H1 (cell line): Measurements from ENCODE around the gene ZDHHC22. TPM values are rescaled to one million over a fixed set of nuclear protein-coding genes. Genes with fewer than 3 reads are reported as not detected.

Source experiments
- CTCF ChIA-PET: fragments of 300-600 bp; sonication (Branson Sonifier 250); formaldehyde crosslinking; loops from one replicate; lab custom pipeline; 2021; ENCODE audit not compliant: partially characterized antibody; lab: Charles Lee
- POLR2A ChIA-PET: fragments of 300-600 bp; sonication (Branson Sonifier 250); formaldehyde crosslinking; loops from one replicate; lab custom pipeline; 2021; ENCODE audit warnings: inconsistent platforms; ENCODE audit not compliant: partially characterized antibody; lab: Charles Lee
- DNase-seq, 2 experiments: peaks; one replicate each; pipeline versions ENCODE4 v3.0.0 to v3.0.0-alpha.2; 2010 to 2022; ENCODE audit warnings: low spot score in 2 of 2, low read depth in 1 of 2, mixed read lengths in 1 of 2
- FAIRE-seq: peaks from 2 replicates; lab custom pipeline; 2011; peaks lifted over from hg19 to GRCh38; lab: Jason Lieb, UNC
- H2AFZ ChIP-seq: 2 replicates; pipeline ENCODE4 v1.8.1; 2012; ENCODE audit warnings: low read length, inconsistent platforms
- H2AK5ac ChIP-seq: 2 replicates; pipeline ENCODE4 v1.6.1; 2013; ENCODE audit warnings: low read depth, low read length
- H2BK120ac ChIP-seq: replicated peaks from 2 replicates; pipeline ENCODE3; 2013; ENCODE audit warnings: low read depth, low read length, inconsistent platforms
- H2BK12ac ChIP-seq: 2 replicates; pipeline ENCODE4 v1.6.1; 2013; ENCODE audit warnings: low read depth, low read length
- H2BK15ac ChIP-seq: 2 replicates; pipeline ENCODE4 v1.6.1; 2013; ENCODE audit warnings: low read length
- H2BK20ac ChIP-seq: 2 replicates; pipeline ENCODE4 v1.6.1; 2013; ENCODE audit warnings: low read length
- H2BK5ac ChIP-seq: 2 replicates; pipeline ENCODE4 v1.6.1; 2013; ENCODE audit warnings: low read depth, low read length
- H3K14ac ChIP-seq: 2 replicates; pipeline ENCODE4 v1.6.1; 2013; ENCODE audit warnings: inconsistent platforms; ENCODE audit not compliant: insufficient read length
- H3K18ac ChIP-seq: 2 replicates; pipeline ENCODE4 v1.6.1; 2013; ENCODE audit warnings: low read length; ENCODE audit errors: extremely low read depth
- H3K23ac ChIP-seq: 2 replicates; pipeline ENCODE4 v1.6.1; 2013; ENCODE audit warnings: inconsistent platforms; ENCODE audit not compliant: insufficient read length
- H3K23me2 ChIP-seq: 2 replicates; pipeline ENCODE4 v1.6.1; 2013; ENCODE audit warnings: low read depth, low read length
- H3K27ac ChIP-seq: 2 replicates; pipeline ENCODE4 v1.6.1; 2011; ENCODE audit warnings: low read depth, low read length, inconsistent platforms
- H3K27me3 ChIP-seq, 4 experiments: replicated peaks in 1 of 4; 1 replicate in 1 of 4; 2 replicates in 3 of 4; pipeline versions ENCODE4 v1.6.1 to v1.8.1; 2011 to 2013; ENCODE audit warnings: low read length in 3 of 4, mild to moderate bottlenecking in 3 of 4, inconsistent platforms in 2 of 4, mixed read lengths in 2 of 4, moderate library complexity in 1 of 4; ENCODE audit not compliant: control insufficient read depth in 3 of 4, insufficient read depth in 3 of 4; ENCODE audit errors: extremely low read depth in 1 of 4
- H3K36me3 ChIP-seq, 4 experiments: 2 replicates each; pipeline versions ENCODE4 v1.6.1 to v1.8.1; 2011 to 2013; ENCODE audit warnings: mild to moderate bottlenecking in 4 of 4, low read length in 3 of 4, moderate library complexity in 2 of 4, control low read depth in 1 of 4, inconsistent platforms in 1 of 4; ENCODE audit not compliant: insufficient read depth in 4 of 4, control insufficient read depth in 2 of 4
- H3K4ac ChIP-seq: replicated peaks from 2 replicates; pipeline ENCODE3; 2013; ENCODE audit warnings: low read length, low read depth, mixed read lengths, inconsistent platforms; ENCODE audit not compliant: insufficient read length
- H3K4me1 ChIP-seq, 4 experiments: replicated peaks in 1 of 4; 1 replicate in 1 of 4; 2 replicates in 3 of 4; pipeline versions ENCODE4 v1.6.1 to v1.8.1; 2011 to 2013; ENCODE audit warnings: low read length in 3 of 4, inconsistent platforms in 2 of 4, mixed read lengths in 1 of 4; ENCODE audit not compliant: insufficient read depth in 4 of 4, control insufficient read depth in 3 of 4
- H3K4me2 ChIP-seq, 2 experiments: 2 replicates each; pipeline versions ENCODE4 v1.6.1 to v1.8.1; 2011 to 2013; ENCODE audit warnings: low read depth in 2 of 2, low read length in 2 of 2, control low read depth in 1 of 2, inconsistent platforms in 1 of 2, mild to moderate bottlenecking in 1 of 2; ENCODE audit not compliant: insufficient read depth in 1 of 2
- H3K4me3 ChIP-seq, 4 experiments: fragments of 200-600, 300-600 bp in 1 of 4; sonication (generic), shearing (Covaris generic), sonication (Bioruptor Twin) in 1 of 4; 2 replicates each; pipeline versions ENCODE4 v1.5.1 to v1.8.1; 2011 to 2016; ENCODE audit warnings: low read length in 4 of 4, low read depth in 3 of 4, control low read depth in 2 of 4, inconsistent platforms in 2 of 4, mild to moderate bottlenecking in 2 of 4, mixed read lengths in 1 of 4, moderate library complexity in 1 of 4; ENCODE audit not compliant: insufficient read depth in 2 of 4; ENCODE audit errors: extremely low read depth in 1 of 4
- H3K56ac ChIP-seq: replicated peaks from 2 replicates; pipeline ENCODE3; 2013; ENCODE audit warnings: low read depth, mild to moderate bottlenecking, mixed read lengths, low read length, inconsistent platforms; ENCODE audit not compliant: insufficient read length
- H3K79me1 ChIP-seq: 2 replicates; pipeline ENCODE4 v1.6.1; 2013; ENCODE audit warnings: low read depth, low read length, control low read depth
- H3K79me2 ChIP-seq, 2 experiments: 2 replicates each; pipeline versions ENCODE4 v1.6.1 to v1.8.1; 2012 to 2013; ENCODE audit warnings: low read length in 2 of 2, mild to moderate bottlenecking in 2 of 2, inconsistent platforms in 1 of 2; ENCODE audit not compliant: insufficient read depth in 2 of 2, control insufficient read depth in 1 of 2
- H3K9ac ChIP-seq, 4 experiments: replicated peaks in 1 of 4; 1 replicate in 1 of 4; 2 replicates in 3 of 4; pipeline versions ENCODE4 v1.6.1 to v1.8.1; 2011 to 2013; ENCODE audit warnings: low read depth in 3 of 4, low read length in 3 of 4, control low read depth in 2 of 4, mild to moderate bottlenecking in 2 of 4, moderate library complexity in 2 of 4, inconsistent platforms in 1 of 4; ENCODE audit errors: extremely low read depth in 1 of 4
- H3K9me3 ChIP-seq, 2 experiments: 2 replicates each; pipeline versions ENCODE4 v1.6.1 to v1.8.1; 2012 to 2013; ENCODE audit warnings: mild to moderate bottlenecking in 2 of 2, moderate library complexity in 2 of 2, control low read depth in 1 of 2, inconsistent platforms in 1 of 2, low read depth in 1 of 2, low read length in 1 of 2, mixed read lengths in 1 of 2; ENCODE audit not compliant: insufficient read depth in 2 of 2
- H4K20me1 ChIP-seq, 2 experiments: replicated peaks in 1 of 2; 2 replicates each; pipeline versions ENCODE3 to v1.8.1; 2011 to 2013; ENCODE audit warnings: inconsistent platforms in 2 of 2, low read length in 2 of 2, mild to moderate bottlenecking in 1 of 2; ENCODE audit not compliant: insufficient read depth in 2 of 2, control insufficient read depth in 1 of 2
- H4K5ac ChIP-seq: 2 replicates; pipeline ENCODE4 v1.6.1; 2013; ENCODE audit warnings: low read length, low read depth, mixed read lengths, inconsistent platforms; ENCODE audit not compliant: insufficient read length
- H4K8ac ChIP-seq: 2 replicates; pipeline ENCODE4 v1.8.0; 2013; ENCODE audit warnings: mild to moderate bottlenecking, moderate library complexity, low read length, inconsistent platforms; ENCODE audit not compliant: insufficient read depth; ENCODE audit errors: extremely low read depth
- H4K91ac ChIP-seq: replicated peaks from 2 replicates; pipeline ENCODE3; 2013; ENCODE audit warnings: low read length, mixed read lengths, inconsistent platforms; ENCODE audit not compliant: insufficient read length
- BCL11A ChIP-seq, 2 experiments: IDR thresholded peaks; one replicate each; pipeline ENCODE4 v1.6.1; 2011; ENCODE audit warnings: low read depth in 2 of 2, low read length in 2 of 2, mild to moderate bottlenecking in 2 of 2
- CBX8 ChIP-seq: fragments of 300-800, 300-1000 bp; sonication (generic); IDR thresholded peaks from 2 replicates; pipeline ENCODE4 v1.7.1; 2016; ENCODE audit warnings: low read depth, low read length, borderline replicate concordance
- EZH2 ChIP-seq: fragments of 200-600 bp; sonication (generic); IDR thresholded peaks from 2 replicates; pipeline ENCODE4 v1.7.1; 2012; ENCODE audit warnings: low read depth, mild to moderate bottlenecking, moderate library complexity, low read length, inconsistent platforms; ENCODE audit not compliant: severe bottlenecking
- GABPA ChIP-seq: IDR thresholded peaks from 2 replicates; pipeline ENCODE4 v1.6.1; 2011; ENCODE audit warnings: mild to moderate bottlenecking, low read length, moderate library complexity, borderline replicate concordance; ENCODE audit not compliant: insufficient read depth
- HDAC2 ChIP-seq, 2 experiments: fragments of 300-600 bp in 1 of 2; sonication (generic) in 1 of 2; IDR thresholded peaks; 2 replicates each; pipeline ENCODE4 v1.6.1; 2011 to 2012; ENCODE audit warnings: low read depth in 2 of 2, low read length in 2 of 2, mild to moderate bottlenecking in 2 of 2, moderate library complexity in 2 of 2, borderline replicate concordance in 1 of 2, inconsistent platforms in 1 of 2
- RFX5 ChIP-seq: IDR thresholded peaks from 2 replicates; pipeline ENCODE4 v1.6.1; 2011; ENCODE audit warnings: low read depth, low read length, improper control_type of control experiment, borderline replicate concordance
- RNF2 ChIP-seq: fragments of 200-900, 300-1000 bp; sonication (generic); IDR thresholded peaks from 2 replicates; pipeline ENCODE4 v1.7.1; 2016; ENCODE audit warnings: borderline replicate concordance, low read depth, mild to moderate bottlenecking, antibody characterized with exemption, low read length; ENCODE audit not compliant: poor library complexity, severe bottlenecking; ENCODE audit errors: missing control alignments
- SAP30 ChIP-seq: fragments of 300-600 bp; sonication (generic); IDR thresholded peaks from 2 replicates; pipeline ENCODE4 v1.7.1; 2012; ENCODE audit warnings: low read length, moderate library complexity, mild to moderate bottlenecking, inconsistent platforms; ENCODE audit not compliant: insufficient read depth, insufficient replicate concordance
- SP1 ChIP-seq: IDR thresholded peaks from 2 replicates; pipeline ENCODE4 v1.6.1; 2011; ENCODE audit warnings: low read depth, low read length
- SRF ChIP-seq: IDR thresholded peaks from 2 replicates; pipeline ENCODE4 v1.6.1; 2011; ENCODE audit warnings: mild to moderate bottlenecking, low read depth, low read length, moderate library complexity
- whole genome bisulfite sequencing, 2 experiments: shearing (Covaris generic) in 1 of 2; methylation state at CpG; one replicate each; pipeline versions ENCODE4 v1.1.6 to v1.1.7; 2013 to 2015; ENCODE audit warnings: low lambda C conversion rate in 2 of 2, mixed read lengths in 2 of 2, inconsistent platforms in 1 of 2, low coverage in 1 of 2, missing lambda C conversion rate in 1 of 2; ENCODE audit not compliant: insufficient replicate concordance in 2 of 2, insufficient coverage in 1 of 2, insufficient read length in 1 of 2; ENCODE audit errors: extremely low coverage in 1 of 2, missing lambda C conversion rate in 1 of 2; 5-methylcytosine and 5-hydroxymethylcytosine counted together
- polyA plus RNA-seq, 7 experiments: library from polyadenylated mRNA; depleted of rRNA in 3 of 7; stranded (reverse) in 5 of 7; unstranded in 2 of 7; fragments of >200 nt in 5 of 7; fragments of 200-250 nt in 2 of 7; gene quantifications; 1 replicate in 5 of 7; 2 replicates in 1 of 7; 4 replicates in 1 of 7; pipeline versions ENCODE4 v1.2.1 to v1.2.3, GENCODE V29; 2011 to 2013; ENCODE audit warnings: missing spikeins in 2 of 7, mixed read lengths in 2 of 7
- total RNA-seq: library from RNA; stranded (reverse); fragmentation: NEBNext Ultra II Directional; extraction: Animal tissue kit (Norgen Biotek cat#: 25700); gene quantifications from 2 replicates; pipeline ENCODE4 v1.2.1, GENCODE V29; 2021
- TF ChIP-seq, protein P1 (sequence below): IDR thresholded peaks from 2 replicates; pipeline ENCODE4 v1.6.1; 2011; ENCODE audit warnings: low read depth, mild to moderate bottlenecking, low read length; ENCODE audit not compliant: insufficient read depth

Gene ZDHHC22
- total and polyA plus RNA-seq, 2 of the 8 experiments (the other 6 are each of a cell fraction or from before 2014, with no cell fraction given): 23.8 to 55.2 TPM

DNA sequence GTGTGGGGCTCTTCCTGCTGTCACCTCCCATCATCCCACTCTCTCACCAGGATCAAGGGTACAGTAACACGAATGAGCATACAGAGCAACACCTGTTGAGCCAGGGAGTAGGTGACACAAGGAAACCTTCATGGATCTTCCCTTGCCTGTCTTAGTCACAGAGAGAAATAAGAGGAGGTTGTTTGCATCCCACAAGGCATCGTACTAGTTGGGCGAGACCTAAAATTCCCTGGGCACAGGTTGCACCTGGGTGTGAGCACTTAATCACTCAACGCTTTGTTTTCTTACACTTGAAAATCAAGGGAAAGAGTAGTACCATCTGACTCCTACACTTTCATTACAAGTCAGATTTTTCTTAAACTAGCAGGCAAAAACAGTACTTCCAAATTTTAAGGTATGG lies 27.0 kb downstream of the ZDHHC22 start:
- Histone ChIP-seq H4K20me1 (no peaks in the 10 kb centered on the region), H3K9ac (no peak overlapping the region), H3K23ac (no peak overlapping the region), H2BK12ac (no peak overlapping the region), H3K27me3 (no peaks in the 10 kb centered on the region), H3K56ac (no peak overlapping the region), H3K9me3 (no peaks in the 10 kb centered on the region), H3K4me2 (no peak overlapping the region), H2BK20ac (no peak overlapping the region), H4K5ac (no peak overlapping the region), H3K23me2 (no peaks in the 10 kb centered on the region), H3K79me2 (no peaks in the 10 kb centered on the region), H3K14ac (no peak overlapping the region), H4K8ac (no peak overlapping the region), H2BK5ac (no peak overlapping the region), H2BK120ac (no peak overlapping the region), H3K4me3 (no peak overlapping the region), H2AFZ (no peak overlapping the region), H3K79me1 (no peaks in the 10 kb centered on the region), H3K27ac (no peak overlapping the region), H3K4ac (no peak overlapping the region), H2AK5ac (no peak overlapping the region), H3K36me3 (peaks cover 11 to 34% (median 23%) of the 10 kb centered on the region in 4 experiments), H3K4me1 (peaks cover 0 to 14% (median 11%) of the 10 kb centered on the region in 4 experiments; a peak in 6 of 7 replicates), H3K18ac (no peak overlapping the region), H4K91ac (no peak overlapping the region), H2BK15ac (no peak overlapping the region; the same call in 1 of the 2 replicates)
- ChIA-PET CTCF (interaction anchor here (1.0 to 56.8 kb wide), 3 partner anchors 6 to 239 kb away, joined by 3 to 1490 read pairs (median 1490); partner anchors contain the start of genes CIPC and ZDHHC22), POLR2A (interaction anchor here (1.7 to 1.9 kb wide), 2 partner anchors 9 to 20 kb away, joined by 3 to 8 read pairs; no protein-coding TSS in a partner anchor)
- DNase-seq (no peak), FAIRE-seq (no peak)
- WGBS, 2 experiments: 91% methylated on average over 4 of the region's 4 CpGs; no CpG with 5 or more reads in 1 of the 2 experiments
- TF ChIP-seq SP1 (no peak), EZH2 (no peak), GABPA (no peak), SAP30 (no peak), RNF2 (no peak), CBX8 (no peak), HDAC2 (IDR thresholded peaks at IDR 0.05; ENCODE audit: borderline replicate concordance in 1 of 2, low read depth in 2 of 2, low read length in 2 of 2) (no peak), RFX5 (no peak), BCL11A (IDR thresholded peaks at IDR 0.05; ENCODE audit: low read depth in 2 of 2, low read length in 2 of 2) (no peak), SRF (no peak)
- TF ChIP-seq, protein P1, sequence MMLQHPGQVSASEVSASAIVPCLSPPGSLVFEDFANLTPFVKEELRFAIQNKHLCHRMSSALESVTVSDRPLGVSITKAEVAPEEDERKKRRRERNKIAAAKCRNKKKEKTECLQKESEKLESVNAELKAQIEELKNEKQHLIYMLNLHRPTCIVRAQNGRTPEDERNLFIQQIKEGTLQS: no peak
